ENCODE results near the gene STAG1.

The STAG1 gene

GRCh38 chr3:136708333-136708985, 43.7 kb downstream of the STAG1 start:
- Mint-ChIP-seq H3K4me3 (no peak overlapping the region), H3K27ac (no peak overlapping the region), H3K4me1 (peaks cover 18% of the 10 kb centered on the region), H3K27me3 (no peaks in the 10 kb centered on the region), H3K36me3 (peaks cover 21% of the 10 kb centered on the region), H3K9me3 (peaks cover 3% of the 10 kb centered on the region)
- no peak for ATAC-seq (ENCODE audit: low read depth)
- DNase-seq (ENCODE audit: low spot score in 2 of 2), result no peak

- Mint-ChIP-seq H3K27ac (no peak overlapping the region), H3K4me3 (no peak overlapping the region), H3K36me3 (peaks cover 29% of the 10 kb centered on the region), H3K4me1 (peaks cover 28% of the 10 kb centered on the region), H3K27me3 (no peaks in the 10 kb centered on the region), H3K9me3 (peaks cover 3% of the 10 kb centered on the region)
- ATAC-seq (ENCODE audit: low read depth) (no peak), DNase-seq (ENCODE audit: low spot score in 2 of 2) (no peak)
Measured at GRCh38 chr3:136703429-136703828, 48.7 kb downstream of the STAG1 start.

- peaks cover 10% of the 10 kb centered on the region for H3K9me3 Mint-ChIP-seq
- H3K27me3 Mint-ChIP-seq, result no peaks in the 10 kb centered on the region
- peaks cover 35% of the 10 kb centered on the region for H3K36me3 Mint-ChIP-seq
- H3K4me1 Mint-ChIP-seq, result peaks cover 22% of the 10 kb centered on the region
- DNase-seq (ENCODE audit: low spot score in 2 of 2) (no peak), ATAC-seq (ENCODE audit: low read depth) (no peak)
- no peak overlapping the region for H3K4me3 Mint-ChIP-seq
- no peak overlapping the region for H3K27ac Mint-ChIP-seq
Measured at GRCh38 chr3:136699271-136699828, 52.8 kb downstream of the STAG1 start.

GRCh38 chr3:136698361-136698760, 53.8 kb downstream of the STAG1 start:
- Mint-ChIP-seq H3K27ac (no peak overlapping the region), H3K4me3 (no peak overlapping the region), H3K4me1 (peaks cover 22% of the 10 kb centered on the region), H3K27me3 (no peaks in the 10 kb centered on the region), H3K36me3 (peaks cover 38% of the 10 kb centered on the region), H3K9me3 (peaks cover 10% of the 10 kb centered on the region)
- DNase-seq (ENCODE audit: low spot score in 2 of 2) (no peak), ATAC-seq (ENCODE audit: low read depth) (no peak)

- Mint-ChIP-seq H3K36me3 (peaks cover 39% of the 10 kb centered on the region), H3K9me3 (peaks cover 10% of the 10 kb centered on the region)
- ATAC-seq (ENCODE audit: low read depth), result no peak
Measured at GRCh38 chr3:136696797-136697196, 55.4 kb downstream of the STAG1 start.

GRCh38 chr3:136694321-136694720, 57.9 kb downstream of the STAG1 start:
- Mint-ChIP-seq H3K9me3 (peaks cover 10% of the 10 kb centered on the region), H3K27ac (no peak overlapping the region), H3K4me1 (peaks cover 16% of the 10 kb centered on the region), H3K4me3 (no peak overlapping the region), H3K36me3 (peaks cover 37% of the 10 kb centered on the region), H3K27me3 (no peaks in the 10 kb centered on the region)
- no peak for DNase-seq (ENCODE audit: low spot score in 2 of 2)
- ATAC-seq (ENCODE audit: low read depth), result no peak

More at GRCh38 chr3:136696797-136697196, 55.4 kb downstream of the STAG1 start:
- no peak overlapping the region for H3K27ac Mint-ChIP-seq
- peaks cover 20% of the 10 kb centered on the region for H3K4me1 Mint-ChIP-seq
- H3K4me3 Mint-ChIP-seq, result no peak overlapping the region
- H3K27me3 Mint-ChIP-seq, result no peaks in the 10 kb centered on the region
- DNase-seq (ENCODE audit: low spot score in 2 of 2), result no peak

- DNase-seq (ENCODE audit: low spot score in 2 of 2) (no peak), ATAC-seq (ENCODE audit: low read depth) (no peak)
- H3K9me3 Mint-ChIP-seq, result peaks cover 4% of the 10 kb centered on the region
- H3K27ac Mint-ChIP-seq, result no peak overlapping the region
- peaks cover 27% of the 10 kb centered on the region for H3K36me3 Mint-ChIP-seq
- H3K4me3 Mint-ChIP-seq, result no peak overlapping the region
- H3K27me3 Mint-ChIP-seq, result no peaks in the 10 kb centered on the region
- peaks cover 11% of the 10 kb centered on the region for H3K4me1 Mint-ChIP-seq
Measured at GRCh38 chr3:136690599-136690998, 61.6 kb downstream of the STAG1 start.

- Mint-ChIP-seq H3K27me3 (no peaks in the 10 kb centered on the region), H3K36me3 (peaks cover 20% of the 10 kb centered on the region), H3K27ac (peak overlapping the region; percentile 26), H3K9me3 (peaks cover 5% of the 10 kb centered on the region), H3K4me3 (no peak overlapping the region), H3K4me1 (peaks cover 16% of the 10 kb centered on the region)
- no peak for ATAC-seq (ENCODE audit: low read depth)
- no peak for DNase-seq (ENCODE audit: low spot score in 2 of 2)
Measured at GRCh38 chr3:136685882-136686281, 66.3 kb downstream of the STAG1 start.

GRCh38 chr3:136682740-136683312, 69.4 kb downstream of the STAG1 start:
- H3K4me1 Mint-ChIP-seq, result peaks cover 11% of the 10 kb centered on the region
- H3K9me3 Mint-ChIP-seq, result peaks cover 5% of the 10 kb centered on the region
- H3K27me3 Mint-ChIP-seq, result no peaks in the 10 kb centered on the region
- H3K4me3 Mint-ChIP-seq, result no peak overlapping the region
- ATAC-seq (ENCODE audit: low read depth) (peak; percentile 46), DNase-seq (ENCODE audit: low spot score in 2 of 2) (no peak)
- peaks cover 13% of the 10 kb centered on the region for H3K36me3 Mint-ChIP-seq
- H3K27ac Mint-ChIP-seq, result no peak overlapping the region

GRCh38 chr3:136678981-136679380, 73.2 kb downstream of the STAG1 start:
- Mint-ChIP-seq H3K27me3 (no peaks in the 10 kb centered on the region), H3K4me1 (peaks cover 15% of the 10 kb centered on the region), H3K9me3 (peaks cover 2% of the 10 kb centered on the region), H3K36me3 (peaks cover 2% of the 10 kb centered on the region), H3K27ac (no peak overlapping the region), H3K4me3 (no peak overlapping the region)
- ATAC-seq (ENCODE audit: low read depth) (no peak), DNase-seq (ENCODE audit: low spot score in 2 of 2) (no peak)

- no peaks in the 10 kb centered on the region for H3K9me3 Mint-ChIP-seq
- H3K4me3 Mint-ChIP-seq, result no peak overlapping the region
- H3K27me3 Mint-ChIP-seq, result no peaks in the 10 kb centered on the region
- H3K4me1 Mint-ChIP-seq, result peaks cover 25% of the 10 kb centered on the region
- peak overlapping the region; percentile 53 for H3K27ac Mint-ChIP-seq
- DNase-seq (ENCODE audit: low spot score in 2 of 2) (no peak), ATAC-seq (ENCODE audit: low read depth) (no peak)
- peaks cover 7% of the 10 kb centered on the region for H3K36me3 Mint-ChIP-seq
Measured at GRCh38 chr3:136676009-136676408, 76.2 kb downstream of the STAG1 start.

GRCh38 chr3:136675150-136675858, 76.9 kb downstream of the STAG1 start:
- H3K4me1 Mint-ChIP-seq, result peaks cover 25% of the 10 kb centered on the region
- peak overlapping the region; percentile 38 for H3K27ac Mint-ChIP-seq
- DNase-seq (ENCODE audit: low spot score in 2 of 2) (no peak), ATAC-seq (ENCODE audit: low read depth) (no peak)
- no peaks in the 10 kb centered on the region for H3K9me3 Mint-ChIP-seq
- no peak overlapping the region for H3K4me3 Mint-ChIP-seq
- H3K36me3 Mint-ChIP-seq, result peaks cover 7% of the 10 kb centered on the region
- H3K27me3 Mint-ChIP-seq, result no peaks in the 10 kb centered on the region

GRCh38 chr3:136672457-136672856, 79.7 kb downstream of the STAG1 start:
- Mint-ChIP-seq H3K36me3 (peaks cover 11% of the 10 kb centered on the region), H3K9me3 (no peaks in the 10 kb centered on the region), H3K4me3 (no peak overlapping the region), H3K27ac (no peak overlapping the region), H3K27me3 (no peaks in the 10 kb centered on the region), H3K4me1 (peaks cover 30% of the 10 kb centered on the region)
- ATAC-seq (ENCODE audit: low read depth) (no peak), DNase-seq (ENCODE audit: low spot score in 2 of 2) (no peak)

GRCh38 chr3:136671921-136672320, 80.3 kb downstream of the STAG1 start:
- peaks cover 32% of the 10 kb centered on the region for H3K4me1 Mint-ChIP-seq
- H3K27ac Mint-ChIP-seq, result no peak overlapping the region
- no peaks in the 10 kb centered on the region for H3K9me3 Mint-ChIP-seq
- H3K27me3 Mint-ChIP-seq, result no peaks in the 10 kb centered on the region
- ATAC-seq (ENCODE audit: low read depth) (no peak), DNase-seq (ENCODE audit: low spot score in 2 of 2) (no peak)
- peaks cover 11% of the 10 kb centered on the region for H3K36me3 Mint-ChIP-seq
- H3K4me3 Mint-ChIP-seq, result no peak overlapping the region

All from memory B cell (primary cell).